ENCODE data around the gene ZNF282. TPM values are rescaled to one million over a fixed set of nuclear protein-coding genes. Genes with fewer than 3 reads are reported as not detected.

The ZNF282 gene
- total and polyA plus RNA-seq, 2 donors from 2014 or later, result 9.3 to 24.5 TPM

- H3K4me1 ChIP-seq (ENCODE audit: control insufficient read depth in 2 of 3, insufficient read depth in 2 of 3, low read depth in 1 of 3, low read length in 3 of 3), result no peaks in the 10 kb centered on the region
- FAIRE-seq (no peak), DNase-seq (no peak)
- no peaks in the 10 kb centered on the region for H3K9me3 ChIP-seq (ENCODE audit: control insufficient read depth in 2 of 3, insufficient read depth in 1 of 3, low read length in 3 of 3)
- peaks cover 7 to 49% (median 29%) of the 10 kb centered on the region in 3 donors for H3K36me3 ChIP-seq (ENCODE audit: control insufficient read depth in 2 of 3, insufficient read depth in 3 of 3, low read length in 3 of 3)
- no peak overlapping the region for H3K4me3 ChIP-seq (ENCODE audit: low read length in 3 of 3)
- H3K27me3 ChIP-seq (ENCODE audit: control insufficient read depth, insufficient read depth, low read length), result no peaks in the 10 kb centered on the region
- intact Hi-C loops (cut with DNase I), result no loop called here
- no peak for TF ChIP-seq CTCF (IDR thresholded peaks at IDR 0.05; ENCODE audit: borderline replicate concordance, extremely low read depth, insufficient read depth)
- H3K27ac ChIP-seq (ENCODE audit: low read depth in 2 of 2, low read length in 2 of 2), result no peak overlapping the region
- no peak overlapping the region for H3K9ac ChIP-seq (ENCODE audit: low read length in 3 of 3)
These were observed 59.8 kb downstream of the ZNF282 start for GRCh38 chr7:149255174-149255573.

- Histone ChIP-seq H3K4me3 (ENCODE audit: low read length in 3 of 3) (no peak overlapping the region), H3K27ac (ENCODE audit: low read depth in 2 of 2, low read length in 2 of 2) (no peak overlapping the region), H3K9me3 (ENCODE audit: control insufficient read depth in 2 of 3, insufficient read depth in 1 of 3, low read length in 3 of 3) (no peaks in the 10 kb centered on the region), H3K36me3 (ENCODE audit: control insufficient read depth in 2 of 3, insufficient read depth in 3 of 3, low read length in 3 of 3) (peaks cover 7 to 43% (median 25%) of the 10 kb centered on the region in 3 donors), H3K27me3 (ENCODE audit: control insufficient read depth, insufficient read depth, low read length) (no peaks in the 10 kb centered on the region), H3K9ac (ENCODE audit: low read length in 3 of 3) (no peak overlapping the region), H3K4me1 (ENCODE audit: control insufficient read depth in 2 of 3, insufficient read depth in 2 of 3, low read depth in 1 of 3, low read length in 3 of 3) (no peaks in the 10 kb centered on the region)
- no peak for TF ChIP-seq CTCF (IDR thresholded peaks at IDR 0.05; ENCODE audit: borderline replicate concordance, extremely low read depth, insufficient read depth)
- FAIRE-seq, result no peak
- DNase-seq, result no peak
- intact Hi-C loops (cut with DNase I), result no loop called here
These were observed 61.2 kb downstream of the ZNF282 start for GRCh38 chr7:149256568-149256967.

- Histone ChIP-seq H3K9me3 (ENCODE audit: control insufficient read depth in 2 of 3, insufficient read depth in 1 of 3, low read length in 3 of 3) (no peaks in the 10 kb centered on the region), H3K9ac (ENCODE audit: low read length in 3 of 3) (no peak overlapping the region), H3K4me3 (ENCODE audit: low read length in 3 of 3) (no peak overlapping the region), H3K4me1 (ENCODE audit: control insufficient read depth in 2 of 3, insufficient read depth in 2 of 3, low read depth in 1 of 3, low read length in 3 of 3) (no peaks in the 10 kb centered on the region), H3K36me3 (ENCODE audit: control insufficient read depth in 2 of 3, insufficient read depth in 3 of 3, low read length in 3 of 3) (peaks cover 3 to 37% (median 23%) of the 10 kb centered on the region in 3 donors), H3K27ac (ENCODE audit: low read depth in 2 of 2, low read length in 2 of 2) (no peak overlapping the region), H3K27me3 (ENCODE audit: control insufficient read depth, insufficient read depth, low read length) (no peaks in the 10 kb centered on the region)
- intact Hi-C loops (cut with DNase I), result no loop called here
- no peak for TF ChIP-seq CTCF (IDR thresholded peaks at IDR 0.05; ENCODE audit: borderline replicate concordance, extremely low read depth, insufficient read depth)
- DNase-seq, result no peak
- no peak for FAIRE-seq
These were observed 61.8 kb downstream of the ZNF282 start for GRCh38 chr7:149257146-149257545.

GRCh38 chr7:149261316-149261828, 66.0 kb downstream of the ZNF282 start:
- Histone ChIP-seq H3K4me1 (ENCODE audit: control insufficient read depth in 2 of 3, insufficient read depth in 2 of 3, low read depth in 1 of 3, low read length in 3 of 3) (peaks cover 0 to 2% (median 0%) of the 10 kb centered on the region in 3 donors), H3K4me3 (ENCODE audit: low read length in 3 of 3) (peak overlapping the region; percentile 50 to 66 (median 62)), H3K27ac (ENCODE audit: low read depth in 2 of 2, low read length in 2 of 2) (peak overlapping the region; percentile 78 to 82), H3K9me3 (ENCODE audit: control insufficient read depth in 2 of 3, insufficient read depth in 1 of 3, low read length in 3 of 3) (no peaks in the 10 kb centered on the region), H3K36me3 (ENCODE audit: control insufficient read depth in 2 of 3, insufficient read depth in 3 of 3, low read length in 3 of 3) (peaks cover 0 to 3% (median 1%) of the 10 kb centered on the region in 3 donors), H3K27me3 (ENCODE audit: control insufficient read depth, insufficient read depth, low read length) (no peaks in the 10 kb centered on the region), H3K9ac (ENCODE audit: low read length in 3 of 3) (peak overlapping the region; percentile 22 to 78 (median 54))
- intact Hi-C loops (cut with DNase I), result no loop called here
- FAIRE-seq, result no peak
- peak in 3 of 5 donors; percentile 12 to 52 (median 38) for DNase-seq
- no peak for TF ChIP-seq CTCF (IDR thresholded peaks at IDR 0.05; ENCODE audit: borderline replicate concordance, extremely low read depth, insufficient read depth)
